Breast epithelium (tissue), 3 donors: ENCODE results near the gene INTS4.
"Not testable (repeated sequence)": the region's sequence is repeated elsewhere in the genome, so short reads cannot be mapped to it uniquely, and the experiment has no call there.

Experiments used
- CTCF ChIP-seq, 3 donors: fragments of 450-650 bp; IDR thresholded peaks; one replicate each; pipeline ENCODE4 v1.5.1; 2016 to 2017; ENCODE audit warnings: antibody characterized with exemption in 3 of 3, mild to moderate bottlenecking in 3 of 3, moderate library complexity in 3 of 3
- POLR2AphosphoS5 ChIP-seq, 3 donors: sonication (generic); formaldehyde crosslinking; IDR thresholded peaks; one replicate each; pipeline ENCODE4 v1.6.1; 2017; ENCODE audit warnings: antibody characterized with exemption in 3 of 3

GRCh38 chr11:77889045-77889444, 105.4 kb downstream of the INTS4 start:
- not testable (repeated sequence) for TF ChIP-seq POLR2AphosphoS5, CTCF (IDR thresholded peaks at IDR 0.05)
